Karpas-422 (cell line): ENCODE measurements around the gene KIRREL3. TPM values are rescaled to one million over a fixed set of nuclear protein-coding genes. Genes with fewer than 3 reads are reported as not detected.
"Not testable (repeated sequence)": the region's sequence is repeated elsewhere in the genome, so short reads cannot be mapped to it uniquely, and the experiment has no call there.

Experiments
- DNase-seq: peaks from one replicate; pipeline ENCODE4 v3.0.0-alpha.2; 2015
- H2AFZ ChIP-seq: fragments of 200-600 bp; sonication (generic); 2 replicates; pipeline ENCODE4 v1.6.1; 2014; ENCODE audit warnings: antibody characterized with exemption, low read length, mixed read lengths
- H3K27ac ChIP-seq: fragments of 200-600 bp; sonication (generic); 2 replicates; pipeline ENCODE4 v1.5.1; 2014; ENCODE audit warnings: mild to moderate bottlenecking, low read length, moderate library complexity
- H3K27me3 ChIP-seq: fragments of 200-600 bp; sonication (generic); 2 replicates; pipeline ENCODE4 v1.6.1; 2014; ENCODE audit warnings: low read length, mixed read lengths
- H3K36me3 ChIP-seq: fragments of 200-600 bp; sonication (generic); 2 replicates; pipeline ENCODE4 v1.6.1; 2014; ENCODE audit warnings: low read length, mixed read lengths; ENCODE audit not compliant: insufficient read depth
- H3K4me1 ChIP-seq: fragments of 200-600 bp; sonication (generic); 2 replicates; pipeline ENCODE4 v1.6.1; 2014; ENCODE audit warnings: mild to moderate bottlenecking, low read length, mixed read lengths
- H3K4me2 ChIP-seq: fragments of 200-600 bp; sonication (generic); 2 replicates; pipeline ENCODE4 v1.6.1; 2014; ENCODE audit warnings: low read length, low read depth, mild to moderate bottlenecking; ENCODE audit not compliant: poor library complexity, severe bottlenecking
- H3K4me3 ChIP-seq: fragments of 200-600 bp; sonication (generic); 2 replicates; pipeline ENCODE4 v1.5.1; 2014; ENCODE audit warnings: mild to moderate bottlenecking, antibody characterized with exemption, low read length, mixed read lengths
- H3K79me2 ChIP-seq: fragments of 200-600 bp; sonication (generic); 2 replicates; pipeline ENCODE4 v1.6.1; 2014; ENCODE audit warnings: mild to moderate bottlenecking, low read length, mixed read lengths
- H3K9ac ChIP-seq: fragments of 200-600 bp; sonication (generic); 2 replicates; pipeline ENCODE4 v1.6.0; 2014; ENCODE audit warnings: low read length
- H3K9me2 ChIP-seq: fragments of 200-600 bp; sonication (generic), shearing (Covaris generic); replicated peaks from 2 replicates; pipeline ENCODE4 v1.6.0; 2014; ENCODE audit warnings: mild to moderate bottlenecking, low read length, moderate library complexity; ENCODE audit not compliant: insufficient read depth
- H3K9me3 ChIP-seq: fragments of 300-700, 200-600 bp; sonication (generic); 2 replicates; pipeline ENCODE4 v1.6.1; 2014; ENCODE audit warnings: low read length, mixed read lengths
- H4K20me1 ChIP-seq: fragments of 200-600 bp; sonication (generic); 2 replicates; pipeline ENCODE4 v1.6.1; 2014; ENCODE audit warnings: mild to moderate bottlenecking, antibody characterized with exemption, low read length, low read depth; ENCODE audit not compliant: insufficient read depth
- total RNA-seq: library from RNA; depleted of rRNA; stranded (reverse); fragments of >200 nt; shearing (Covaris generic); gene quantifications from 2 replicates; pipeline ENCODE4 v1.2.3, GENCODE V29; 2014; ENCODE audit warnings: low replicate concordance

KIRREL3 gene
- total RNA-seq, 1 experiment from 2014 or later = not detected

GRCh38 chr11:126963115-126963514 is 37.5 kb downstream of the KIRREL3 start:
- no peaks in the 10 kb centered on the region for H3K27me3 ChIP-seq
- H2AFZ ChIP-seq = no peak overlapping the region
- no peaks in the 10 kb centered on the region for H3K9me2 ChIP-seq
- no peak overlapping the region for H3K4me2 ChIP-seq
- H3K36me3 ChIP-seq = no peaks in the 10 kb centered on the region
- no peaks in the 10 kb centered on the region for H3K4me1 ChIP-seq
- no peak for DNase-seq
- no peak overlapping the region for H3K9ac ChIP-seq
- no peaks in the 10 kb centered on the region for H4K20me1 ChIP-seq
- H3K79me2 ChIP-seq = no peaks in the 10 kb centered on the region
- H3K4me3 ChIP-seq = no peak overlapping the region
- H3K9me3 ChIP-seq = no peaks in the 10 kb centered on the region
- no peak overlapping the region for H3K27ac ChIP-seq

GRCh38 chr11:126959700-126960099 is 40.9 kb downstream of the KIRREL3 start:
- no peaks in the 10 kb centered on the region for H3K9me2 ChIP-seq
- H3K9ac ChIP-seq = no peak overlapping the region

GRCh38 chr11:126956635-126957034 is 43.9 kb downstream of the KIRREL3 start:
- H3K27ac ChIP-seq = no peak overlapping the region
- no peak overlapping the region for H3K4me3 ChIP-seq
- H3K9ac ChIP-seq = no peak overlapping the region
- H3K79me2 ChIP-seq = no peaks in the 10 kb centered on the region
- no peaks in the 10 kb centered on the region for H4K20me1 ChIP-seq
- H3K4me1 ChIP-seq = no peaks in the 10 kb centered on the region
- H3K9me2 ChIP-seq = no peaks in the 10 kb centered on the region
- no peak for DNase-seq
- no peak overlapping the region for H3K4me2 ChIP-seq
- H3K9me3 ChIP-seq = no peaks in the 10 kb centered on the region
- H3K36me3 ChIP-seq = no peaks in the 10 kb centered on the region
- no peak overlapping the region for H2AFZ ChIP-seq
- no peaks in the 10 kb centered on the region for H3K27me3 ChIP-seq

More at GRCh38 chr11:126959700-126960099, 40.9 kb downstream of the KIRREL3 start:
- H3K4me3 ChIP-seq = no peak overlapping the region
- no peaks in the 10 kb centered on the region for H4K20me1 ChIP-seq
- H2AFZ ChIP-seq = no peak overlapping the region
- DNase-seq = no peak
- no peak overlapping the region for H3K4me2 ChIP-seq
- no peaks in the 10 kb centered on the region for H3K36me3 ChIP-seq
- no peaks in the 10 kb centered on the region for H3K79me2 ChIP-seq
- H3K27me3 ChIP-seq = no peaks in the 10 kb centered on the region
- H3K4me1 ChIP-seq = no peaks in the 10 kb centered on the region
- H3K9me3 ChIP-seq = no peaks in the 10 kb centered on the region
- H3K27ac ChIP-seq = no peak overlapping the region

GRCh38 chr11:126952533-126952932 is 48.0 kb downstream of the KIRREL3 start:
- not testable (repeated sequence) for H3K9me2 ChIP-seq, H2AFZ ChIP-seq, H3K27me3 ChIP-seq, H3K4me1 ChIP-seq, H3K4me3 ChIP-seq, H3K9me3 ChIP-seq, H3K9ac ChIP-seq, H3K27ac ChIP-seq, H4K20me1 ChIP-seq, H3K36me3 ChIP-seq, DNase-seq, H3K4me2 ChIP-seq, H3K79me2 ChIP-seq

GRCh38 chr11:126951465-126951864 is 49.1 kb downstream of the KIRREL3 start:
- no peak for DNase-seq
- no peaks in the 10 kb centered on the region for H3K79me2 ChIP-seq
- no peaks in the 10 kb centered on the region for H3K36me3 ChIP-seq
- H2AFZ ChIP-seq = no peak overlapping the region
- H3K9me2 ChIP-seq = no peaks in the 10 kb centered on the region
- H3K9ac ChIP-seq = no peak overlapping the region
- no peak overlapping the region for H3K4me2 ChIP-seq
- H3K27me3 ChIP-seq = no peaks in the 10 kb centered on the region
- H3K4me1 ChIP-seq = no peaks in the 10 kb centered on the region
- H4K20me1 ChIP-seq = no peaks in the 10 kb centered on the region
- H3K4me3 ChIP-seq = no peak overlapping the region
- no peaks in the 10 kb centered on the region for H3K9me3 ChIP-seq
- no peak overlapping the region for H3K27ac ChIP-seq

GRCh38 chr11:126949066-126949891 is 51.3 kb downstream of the KIRREL3 start:
- no peak overlapping the region for H3K4me3 ChIP-seq
- H3K27ac ChIP-seq = no peak overlapping the region
- no peaks in the 10 kb centered on the region for H3K4me1 ChIP-seq
- no peak overlapping the region for H3K4me2 ChIP-seq
- H3K9ac ChIP-seq = no peak overlapping the region
- H2AFZ ChIP-seq = no peak overlapping the region
- DNase-seq = no peak
- no peaks in the 10 kb centered on the region for H4K20me1 ChIP-seq
- H3K36me3 ChIP-seq = no peaks in the 10 kb centered on the region
- H3K9me3 ChIP-seq = no peaks in the 10 kb centered on the region
- no peaks in the 10 kb centered on the region for H3K79me2 ChIP-seq
- no peaks in the 10 kb centered on the region for H3K27me3 ChIP-seq
- H3K9me2 ChIP-seq = no peaks in the 10 kb centered on the region

- Histone ChIP-seq H4K20me1 (no peaks in the 10 kb centered on the region), H3K4me3 (no peak overlapping the region), H3K27ac (no peak overlapping the region), H3K9me3 (no peaks in the 10 kb centered on the region), H3K9me2 (no peaks in the 10 kb centered on the region), H3K79me2 (no peaks in the 10 kb centered on the region), H3K36me3 (no peaks in the 10 kb centered on the region), H3K4me2 (no peak overlapping the region), H2AFZ (no peak overlapping the region), H3K27me3 (no peaks in the 10 kb centered on the region), H3K9ac (no peak overlapping the region), H3K4me1 (no peaks in the 10 kb centered on the region)
- no peak for DNase-seq
Measured at GRCh38 chr11:126948563-126948962, 52.0 kb downstream of the KIRREL3 start.

GRCh38 chr11:126945319-126945718 is 55.3 kb downstream of the KIRREL3 start:
- no peaks in the 10 kb centered on the region for H3K79me2 ChIP-seq
- H3K4me2 ChIP-seq = no peak overlapping the region
- no peaks in the 10 kb centered on the region for H4K20me1 ChIP-seq
- H3K9me3 ChIP-seq = no peaks in the 10 kb centered on the region
- no peaks in the 10 kb centered on the region for H3K36me3 ChIP-seq
- no peaks in the 10 kb centered on the region for H3K4me1 ChIP-seq
- no peaks in the 10 kb centered on the region for H3K27me3 ChIP-seq
- no peak overlapping the region for H2AFZ ChIP-seq
- H3K9me2 ChIP-seq = no peaks in the 10 kb centered on the region
- no peak overlapping the region for H3K9ac ChIP-seq
- H3K4me3 ChIP-seq = no peak overlapping the region
- H3K27ac ChIP-seq = no peak overlapping the region
- DNase-seq = no peak
